SK-N-SH treated with all-trans-retinoic acid at 6 μM for 48 hours (cell line): ENCODE results near the gene CCDC85B.

ENCODE experiments used
- GLIS3 ChIP-seq: fragments of 250-450 bp; sonication (Bioruptor Pico); IDR thresholded peaks from 2 replicates; pipeline ENCODE4 v1.5.0; 2020; ENCODE audit warnings: mild to moderate bottlenecking, moderate library complexity
- ZNF70 ChIP-seq: fragments of 450-650 bp; formaldehyde crosslinking; IDR thresholded peaks from 2 replicates; pipeline ENCODE4 v1.5.0; 2020; ENCODE audit warnings: mild to moderate bottlenecking, moderate library complexity

- no peak for TF ChIP-seq ZNF70
- TF ChIP-seq GLIS3: no peak
Measured at GRCh38 chr11:65854852-65855837, 35.3 kb upstream of the CCDC85B start.
